GM10248 (cell line): ENCODE measurements around the gene FRK.

Source experiments
- CTCF ChIA-PET: fragments of 300-600 bp; sonication (Branson Sonifier 250); formaldehyde crosslinking; extraction: SDS; loops from one replicate; lab custom pipeline; 2021; ENCODE audit warnings: antibody characterized with exemption; lab: Yijun Ruan, JAX
- POLR2A ChIA-PET: fragments of 350-650 bp; sonication (Branson Sonifier 250); formaldehyde crosslinking; extraction: SDS; loops from one replicate; lab custom pipeline; 2020; ENCODE audit warnings: antibody characterized with exemption; lab: Yijun Ruan, JAX
- DNase-seq: peaks from one replicate; pipeline ENCODE4 v3.0.0; 2012; ENCODE audit errors: extremely low spot score
- CTCF ChIP-seq: IDR thresholded peaks from 2 replicates; pipeline ENCODE4 v1.5.1; 2012; ENCODE audit warnings: mild to moderate bottlenecking, low read depth; ENCODE audit errors: extremely low read depth, missing control alignments, control extremely low read depth

FRK gene

GRCh38 chr6:116022841-116023445 lies 37.7 kb downstream of the FRK start:
- POLR2A ChIA-PET, result no interaction called here
- no peak for DNase-seq
- CTCF ChIA-PET, result interaction anchor here (1.0 to 1.5 kb wide), 2 partner anchors 8 to 12 kb away, joined by 3 to 5 read pairs; no protein-coding TSS in a partner anchor
- TF ChIP-seq CTCF, result no peak

GRCh38 chr6:116020738-116021137 lies 40.0 kb downstream of the FRK start:
- no peak for DNase-seq
- POLR2A ChIA-PET, result no interaction called here
- TF ChIP-seq CTCF, result no peak
- CTCF ChIA-PET, result interaction anchor here (1.1 to 2.8 kb wide), 2 partner anchors 9 to 91 kb away, joined by 4 to 14 read pairs; no protein-coding TSS in a partner anchor

- ChIA-PET POLR2A (no interaction called here), CTCF (interaction anchor here (0.7 to 2.8 kb wide), 5 partner anchors 8 to 38 kb away, joined by 3 to 14 read pairs (median 5); no protein-coding TSS in a partner anchor)
- TF ChIP-seq CTCF, result no peak
- DNase-seq, result peak; percentile 30
Measured at GRCh38 chr6:116019428-116019827, 41.3 kb downstream of the FRK start.

GRCh38 chr6:116018976-116019375 lies 41.7 kb downstream of the FRK start:
- TF ChIP-seq CTCF, result no peak
- POLR2A ChIA-PET, result no interaction called here
- CTCF ChIA-PET, result interaction anchor here (0.7 to 2.8 kb wide), 6 partner anchors 8 to 93 kb away, joined by 3 to 14 read pairs (median 6); no protein-coding TSS in a partner anchor
- DNase-seq, result no peak

- ChIA-PET POLR2A (no interaction called here), CTCF (interaction anchor here (1.0 to 2.7 kb wide), 7 partner anchors 9 to 94 kb away, joined by 3 to 11 read pairs (median 5); no protein-coding TSS in a partner anchor)
- no peak for TF ChIP-seq CTCF
- DNase-seq, result no peak
Measured at GRCh38 chr6:116017546-116018295, 43.0 kb downstream of the FRK start.

- no peak for DNase-seq
- ChIA-PET POLR2A (no interaction called here), CTCF (interaction anchor here (1.0 to 2.7 kb wide), 6 partner anchors 8 to 95 kb away, joined by 3 to 11 read pairs (median 6); no protein-coding TSS in a partner anchor)
- TF ChIP-seq CTCF, result no peak
Measured at GRCh38 chr6:116016846-116017545, 43.7 kb downstream of the FRK start.
